Peyer's patch (tissue), 4 donors: ENCODE results near the gene VWA5A.

ENCODE experiments used
- CTCF ChIP-seq, 6 experiments: fragments of 450-650 bp in 4 of 6; fragments of 200-600 bp in 2 of 6; sonication (generic) in 1 of 6; IDR thresholded peaks; one replicate each; pipeline ENCODE4 v1.5.1; 2017 to 2019; ENCODE audit warnings: antibody characterized with exemption in 6 of 6, mild to moderate bottlenecking in 3 of 6, moderate library complexity in 1 of 6
- POLR2A ChIP-seq, 2 donors: fragments of 450-650 bp; IDR thresholded peaks; one replicate each; pipeline ENCODE4 v1.5.1; 2017; ENCODE audit warnings: antibody characterized with exemption in 2 of 2, mild to moderate bottlenecking in 2 of 2, moderate library complexity in 2 of 2

DNA sequence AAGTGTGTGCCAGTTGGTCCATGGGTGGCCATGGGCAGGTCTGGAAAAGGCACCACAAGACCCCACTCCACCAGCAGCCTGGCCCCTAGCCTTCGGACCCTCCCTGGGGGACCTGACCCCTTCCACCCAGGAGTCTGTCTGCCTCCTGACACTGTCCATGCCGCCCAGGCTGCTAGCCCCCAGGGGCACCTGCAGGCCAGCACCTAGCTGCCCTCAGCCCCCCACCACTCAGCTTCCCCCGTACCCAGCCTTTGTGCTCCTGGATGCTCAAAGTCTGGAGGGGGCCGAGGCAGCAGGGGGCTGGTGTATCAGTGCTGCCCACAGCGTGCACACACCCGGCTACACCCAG, 39.8 kb upstream of the VWA5A start:
- TF ChIP-seq CTCF (IDR thresholded peaks at IDR 0.05) (no peak), POLR2A (IDR thresholded peaks at IDR 0.05) (no peak)
